DOHH2 (cell line): ENCODE data around the gene CD79B.
"Not testable (repeated sequence)": the region's sequence is repeated elsewhere in the genome, so short reads cannot be mapped to it uniquely, and the experiment has no call there.

ENCODE experiments used
- H3F3A ChIP-seq: fragments of 200-600 bp; sonication (generic), shearing (Covaris generic); 2 replicates; pipeline ENCODE4 v1.6.0; 2016; ENCODE audit warnings: antibody characterized with exemption, mild to moderate bottlenecking; ENCODE audit not compliant: control insufficient read depth, insufficient read depth
- H3K27ac ChIP-seq: fragments of 200-600 bp; sonication (generic); 2 replicates; pipeline ENCODE4 v1.5.1; 2014; ENCODE audit warnings: low read depth, mild to moderate bottlenecking, low read length, moderate library complexity
- H3K27me3 ChIP-seq: fragments of 200-600 bp; sonication (generic); 2 replicates; pipeline ENCODE4 v1.6.1; 2014; ENCODE audit warnings: mild to moderate bottlenecking, low read length, mixed read lengths; ENCODE audit not compliant: control insufficient read depth
- H3K36me3 ChIP-seq: fragments of 200-600 bp; sonication (generic); 2 replicates; pipeline ENCODE4 v1.6.1; 2014; ENCODE audit warnings: mild to moderate bottlenecking, low read length, moderate library complexity, mixed read lengths; ENCODE audit not compliant: control insufficient read depth
- H3K4me1 ChIP-seq: fragments of 200-600 bp; sonication (generic); 2 replicates; pipeline ENCODE4 v1.6.1; 2014; ENCODE audit warnings: mild to moderate bottlenecking, low read length, mixed read lengths; ENCODE audit not compliant: control insufficient read depth
- H3K4me2 ChIP-seq: fragments of 200-600 bp; sonication (generic); 2 replicates; pipeline ENCODE4 v1.6.0; 2014; ENCODE audit warnings: mild to moderate bottlenecking, low read length, moderate library complexity
- H3K4me3 ChIP-seq: fragments of 200-600 bp; sonication (generic); 2 replicates; pipeline ENCODE4 v1.5.1; 2014; ENCODE audit warnings: mild to moderate bottlenecking, low read length, mixed read lengths
- H3K79me2 ChIP-seq: fragments of 200-600 bp; sonication (generic); 2 replicates; pipeline ENCODE4 v1.6.1; 2014; ENCODE audit warnings: mild to moderate bottlenecking, low read length, mixed read lengths; ENCODE audit not compliant: control insufficient read depth
- H3K9me2 ChIP-seq: fragments of 200-600 bp; sonication (generic); replicated peaks from 2 replicates; pipeline ENCODE4 v1.6.1; 2014; ENCODE audit warnings: mild to moderate bottlenecking, low read length, mixed read lengths; ENCODE audit not compliant: control insufficient read depth
- H3K9me3 ChIP-seq: fragments of 200-600 bp; sonication (generic); 2 replicates; pipeline ENCODE4 v1.6.1; 2014; ENCODE audit warnings: antibody characterized with exemption, low read length, mixed read lengths; ENCODE audit not compliant: control insufficient read depth, insufficient read depth
- H4K20me1 ChIP-seq: fragments of 200-600 bp; sonication (generic); 2 replicates; pipeline ENCODE4 v1.6.0; 2014; ENCODE audit warnings: low read depth, mild to moderate bottlenecking, antibody characterized with exemption, low read length, moderate library complexity; ENCODE audit not compliant: control insufficient read depth, insufficient read depth
- CTCF ChIP-seq: fragments of 200-600 bp; sonication (generic); IDR thresholded peaks from one replicate; pipeline ENCODE4 v1.5.1; 2014; ENCODE audit warnings: antibody characterized with exemption, mild to moderate bottlenecking, low read depth, low read length; ENCODE audit not compliant: poor library complexity, severe bottlenecking

The CD79B gene

GRCh38 chr17:63903787-63904201, 28.3 kb downstream of the CD79B start:
- H3K27me3 ChIP-seq = peaks cover 35% of the 10 kb centered on the region
- not testable (repeated sequence) for H3K9me2 ChIP-seq, H3K9me3 ChIP-seq, H3K79me2 ChIP-seq, H3K4me2 ChIP-seq, H3K27ac ChIP-seq, H3K4me3 ChIP-seq, H3K4me1 ChIP-seq, H3K36me3 ChIP-seq, H4K20me1 ChIP-seq, H3F3A ChIP-seq
- peak; percentile 34 for TF ChIP-seq CTCF

GRCh38 chr17:63901971-63902370, 30.2 kb downstream of the CD79B start:
- H3K9me3 ChIP-seq, H3K9me2 ChIP-seq, H3K36me3 ChIP-seq, H3K27ac ChIP-seq, H3K4me1 ChIP-seq, H4K20me1 ChIP-seq, H3K4me3 ChIP-seq, H3K79me2 ChIP-seq, H3K4me2 ChIP-seq, H3F3A ChIP-seq: not testable (repeated sequence)
- peaks cover 30% of the 10 kb centered on the region for H3K27me3 ChIP-seq

GRCh38 chr17:63898899-63899798, 33.0 kb downstream of the CD79B start:
- H3K27ac ChIP-seq, H3K9me3 ChIP-seq, H3K4me2 ChIP-seq, H3K4me1 ChIP-seq, H3K4me3 ChIP-seq, H4K20me1 ChIP-seq, H3K36me3 ChIP-seq, H3K9me2 ChIP-seq, H3F3A ChIP-seq, H3K79me2 ChIP-seq: not testable (repeated sequence)
- peaks cover 30% of the 10 kb centered on the region for H3K27me3 ChIP-seq

- not testable (repeated sequence) for H3K79me2 ChIP-seq, H3K9me2 ChIP-seq, H3K4me3 ChIP-seq, H3K4me1 ChIP-seq, H3K9me3 ChIP-seq, H3K27ac ChIP-seq, H4K20me1 ChIP-seq, H3K36me3 ChIP-seq, H3K4me2 ChIP-seq, H3F3A ChIP-seq
- peaks cover 16% of the 10 kb centered on the region for H3K27me3 ChIP-seq
Measured at GRCh38 chr17:63896524-63897354, 35.4 kb downstream of the CD79B start, which contains the start of gene CSH1. TSS of gene CSH1 (minus strand) at chr17:63896574. CDS start at chr17:63896511, 63 bp downstream.

- H3K9me2 ChIP-seq, H3F3A ChIP-seq, H3K79me2 ChIP-seq, H3K4me2 ChIP-seq, H3K36me3 ChIP-seq, H3K4me3 ChIP-seq, H3K27ac ChIP-seq, H3K4me1 ChIP-seq, H3K9me3 ChIP-seq, H3K27me3 ChIP-seq, H4K20me1 ChIP-seq: not testable (repeated sequence)
Measured at GRCh38 chr17:63894821-63895220, 37.3 kb downstream of the CD79B start.

GRCh38 chr17:63894021-63894420, 38.1 kb downstream of the CD79B start:
- not testable (repeated sequence) for H4K20me1 ChIP-seq, H3F3A ChIP-seq, H3K4me2 ChIP-seq, H3K27ac ChIP-seq, H3K36me3 ChIP-seq, H3K9me3 ChIP-seq, H3K9me2 ChIP-seq, H3K4me1 ChIP-seq, H3K79me2 ChIP-seq, H3K27me3 ChIP-seq, H3K4me3 ChIP-seq

- H3K4me1 ChIP-seq, H3K9me3 ChIP-seq, H3K4me2 ChIP-seq, H3K4me3 ChIP-seq, H3F3A ChIP-seq, H3K9me2 ChIP-seq, H3K79me2 ChIP-seq, H3K36me3 ChIP-seq, H3K27ac ChIP-seq, H3K27me3 ChIP-seq, H4K20me1 ChIP-seq: not testable (repeated sequence)
Measured at GRCh38 chr17:63892316-63893037, 39.7 kb downstream of the CD79B start.
